HG03097 (cell line): Measurements from ENCODE around the gene VGLL4.
"Not testable (repeated sequence)": the region's sequence is repeated elsewhere in the genome, so short reads cannot be mapped to it uniquely, and the experiment has no call there.

ENCODE experiments used
- ATAC-seq: cut with Tn5 transposase; IDR thresholded peaks from one replicate; pipeline ENCODE4 v1.9.1; 2021; ENCODE audit not compliant: unreplicated experiment, low FRiP score

The VGLL4 gene

GRCh38 chr3:11588755-11589154, 55.0 kb downstream of the VGLL4 start:
- no peak for ATAC-seq

- no peak for ATAC-seq
Measured at GRCh38 chr3:11588338-11588737, 55.4 kb downstream of the VGLL4 start.

DNA sequence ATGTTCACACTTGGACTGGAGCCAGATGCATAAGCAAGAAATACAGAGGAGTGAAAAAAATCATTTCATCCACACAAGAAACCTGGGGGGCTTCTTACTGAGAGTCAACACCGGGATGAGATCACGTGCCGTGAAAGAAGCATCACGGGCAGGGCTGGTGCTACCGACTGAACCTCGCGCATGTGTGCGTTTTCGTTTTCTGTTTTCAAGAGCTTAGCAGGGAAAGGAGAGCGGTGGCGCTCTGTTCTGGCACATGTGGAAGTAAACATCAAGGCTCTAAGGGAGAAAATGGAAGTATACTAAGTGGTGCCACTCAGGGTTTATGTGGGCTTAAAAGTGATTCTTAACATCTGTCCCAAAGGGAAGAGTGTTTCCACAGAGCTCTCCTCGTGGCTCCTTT, 55.9 kb downstream of the VGLL4 start:
- no peak for ATAC-seq

DNA sequence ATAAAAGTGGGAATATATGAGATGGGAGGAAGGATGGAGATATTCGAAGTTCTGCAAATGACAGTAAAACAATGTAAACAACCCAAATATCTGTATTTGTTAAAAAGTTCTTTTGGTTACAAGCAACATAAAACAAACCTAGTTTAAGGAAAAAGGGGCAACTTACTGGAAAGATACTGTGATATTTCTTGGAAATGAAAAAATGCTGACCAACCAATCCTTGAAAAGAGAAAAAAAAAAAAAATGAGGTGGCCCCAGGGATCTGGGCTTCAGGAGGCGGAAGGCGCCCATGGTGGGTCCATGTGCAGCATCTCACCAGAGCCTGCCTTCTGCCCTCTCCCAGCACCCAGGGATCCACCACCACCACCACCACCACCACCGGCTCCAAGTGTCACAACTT, 59.1 kb downstream of the VGLL4 start:
- no peak for ATAC-seq

GRCh38 chr3:11583638-11584046, 60.1 kb downstream of the VGLL4 start:
- ATAC-seq = no peak

GRCh38 chr3:11583235-11583634, 60.5 kb downstream of the VGLL4 start:
- no peak for ATAC-seq

- no peak for ATAC-seq
Measured at GRCh38 chr3:11582191-11582968, 61.3 kb downstream of the VGLL4 start.

GRCh38 chr3:11581237-11582190, 62.2 kb downstream of the VGLL4 start:
- ATAC-seq = no peak

DNA sequence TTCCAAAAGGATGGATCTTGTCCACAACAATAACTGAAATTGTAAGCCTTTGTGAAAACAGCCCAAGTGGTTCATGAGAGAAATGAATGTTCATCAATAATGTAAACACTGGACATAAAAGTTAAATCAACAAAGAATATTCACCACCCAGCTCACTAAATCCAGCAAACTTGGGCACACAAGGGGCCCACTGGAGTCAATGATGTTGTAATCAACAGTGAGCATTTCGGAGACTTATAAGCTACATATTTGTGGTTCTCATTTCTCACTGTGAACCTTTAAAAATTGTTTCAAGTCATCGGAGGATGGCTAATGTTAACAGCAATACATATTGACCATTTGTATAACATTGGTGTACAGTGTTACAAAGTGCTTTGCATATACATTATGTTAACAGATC, 63.1 kb downstream of the VGLL4 start:
- no peak for ATAC-seq

DNA sequence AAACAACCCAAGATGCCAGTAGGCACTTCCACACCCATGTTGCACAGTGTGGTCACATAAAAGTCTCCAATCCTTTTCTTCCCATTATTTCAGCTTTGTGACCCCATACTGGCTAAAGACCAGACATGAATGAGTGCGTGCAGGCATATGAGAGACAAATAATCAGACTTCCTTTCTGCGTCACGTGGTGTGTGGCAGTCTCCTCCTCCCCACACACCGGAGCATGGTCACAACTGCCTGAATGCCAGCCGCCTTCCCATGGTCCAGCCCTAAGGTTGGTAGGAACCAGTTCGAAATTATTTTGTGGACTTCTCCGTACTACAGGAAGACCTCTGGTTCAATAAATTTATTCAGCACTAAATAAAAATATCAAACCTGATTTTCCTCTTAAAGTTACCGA, 65.5 kb downstream of the VGLL4 start:
- no peak for ATAC-seq

DNA sequence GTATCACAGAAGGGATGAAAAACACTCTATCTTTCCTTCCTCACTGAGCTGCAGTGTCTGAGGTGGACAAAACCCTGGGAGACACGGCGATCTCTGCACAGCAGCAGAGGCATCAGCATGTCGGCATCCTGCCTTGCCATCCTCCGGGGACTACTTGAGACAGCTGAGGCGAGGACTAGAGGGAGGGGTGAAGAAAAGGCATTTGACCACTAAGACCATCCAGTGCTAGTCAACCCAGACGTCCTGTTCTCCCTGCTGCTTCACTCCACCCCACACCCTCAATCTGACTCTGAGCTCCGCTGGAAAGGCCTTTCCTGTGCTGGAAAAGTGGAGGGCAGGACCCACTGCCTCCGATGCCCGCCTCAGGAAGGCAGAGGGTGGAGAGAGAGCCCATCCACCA, 67.3 kb downstream of the VGLL4 start:
- ATAC-seq = no peak

- ATAC-seq = no peak
Measured at GRCh38 chr3:11575677-11576076, 68.0 kb downstream of the VGLL4 start.

- ATAC-seq = no peak
Measured at GRCh38 chr3:11574981-11575669, 68.6 kb downstream of the VGLL4 start.

- ATAC-seq = not testable (repeated sequence)
Measured at GRCh38 chr3:11572660-11573059, 71.1 kb downstream of the VGLL4 start.

DNA sequence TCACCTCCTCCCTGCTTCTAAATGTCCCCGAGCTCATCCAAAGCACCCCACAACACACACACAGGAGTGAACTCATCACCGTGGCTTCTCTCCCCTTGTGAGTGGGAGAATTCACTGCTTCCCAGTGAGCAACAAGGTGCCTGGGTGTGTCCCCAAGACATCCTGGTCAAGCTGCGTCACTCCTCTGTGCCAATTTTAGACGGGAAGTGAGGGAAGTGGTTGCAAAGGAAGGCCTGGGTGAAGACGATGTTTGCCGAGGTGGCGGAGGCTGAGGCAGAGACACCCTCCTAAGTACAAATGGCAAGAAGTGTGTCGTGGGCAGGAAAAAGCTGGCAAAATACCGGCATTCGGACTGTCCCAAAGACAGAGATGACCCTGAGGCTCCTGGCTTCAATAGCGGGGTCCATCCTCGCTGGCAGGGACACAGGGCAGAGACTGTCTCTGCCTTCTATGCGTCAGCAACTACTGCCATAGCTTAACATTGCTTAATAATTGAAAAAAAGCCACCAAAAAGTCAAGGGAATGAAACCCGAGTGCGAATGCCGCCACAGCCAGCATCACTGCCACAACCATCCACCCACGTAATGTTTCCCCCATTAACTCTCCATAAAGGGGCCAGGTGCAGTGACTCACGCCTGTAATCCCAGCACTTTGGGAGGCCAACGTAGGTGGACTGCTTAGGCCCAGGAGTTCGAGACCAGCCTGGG, 72.8 kb downstream of the VGLL4 start:
- no peak for ATAC-seq

DNA sequence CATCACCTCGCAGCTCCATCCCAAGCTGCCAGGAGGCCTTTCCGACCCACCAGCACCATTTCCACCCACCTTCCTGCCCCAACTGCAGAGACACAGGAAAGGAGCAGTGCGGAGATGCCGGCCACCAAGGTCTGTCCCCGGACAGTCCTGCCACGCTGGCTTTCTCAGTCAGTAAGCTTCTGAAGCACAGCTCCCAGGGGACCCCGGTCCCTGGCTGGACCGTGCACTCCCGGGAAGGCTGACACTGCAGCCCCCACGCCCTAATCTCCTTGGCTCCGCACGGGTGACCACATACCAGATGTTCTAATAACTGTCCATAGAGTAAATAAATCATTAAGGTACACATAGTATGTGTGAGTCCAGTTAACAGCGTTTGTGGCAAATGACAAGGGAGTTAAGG, 73.5 kb downstream of the VGLL4 start:
- no peak for ATAC-seq

GRCh38 chr3:11569156-11569741, 74.5 kb downstream of the VGLL4 start:
- no peak for ATAC-seq

GRCh38 chr3:11568503-11569155, 75.1 kb downstream of the VGLL4 start:
- ATAC-seq = no peak
